ENCODE data around the gene TRIL.
A peak's percentile ranks its signal among the peaks of the same experiment; 100 is the strongest.

Gene TRIL

GRCh38 chr7:28941633-28942032, 16.5 kb downstream of the TRIL start:
- no peaks in the 10 kb centered on the region for H3K79me2 ChIP-seq (ENCODE audit: control insufficient read depth, insufficient read depth, low read length, poor library complexity)
- WGBS (ENCODE audit: extremely low coverage, insufficient coverage, insufficient read length): no CpG with 5 or more reads among the region's 5 CpGs
- H3K36me3 ChIP-seq (ENCODE audit: control insufficient read depth in 1 of 2, insufficient read depth in 2 of 2, low read length in 2 of 2): no peaks in the 10 kb centered on the region
- H3K27ac ChIP-seq (ENCODE audit: low read depth, low read length): no peak overlapping the region
- H3K27me3 ChIP-seq (ENCODE audit: insufficient read depth, low read length): no peaks in the 10 kb centered on the region
- H4K91ac ChIP-seq (ENCODE audit: low read depth, low read length): no peak overlapping the region
- H3K14ac ChIP-seq (ENCODE audit: low read length): no peak overlapping the region
- no peak overlapping the region for H2BK120ac ChIP-seq (ENCODE audit: insufficient read depth, low read length, poor library complexity)
- H4K8ac ChIP-seq (ENCODE audit: low read depth, low read length): no peak overlapping the region
- no peak overlapping the region for H2AK5ac ChIP-seq (ENCODE audit: low read length)
- H3K4me1 ChIP-seq (ENCODE audit: control insufficient read depth in 1 of 2, insufficient read depth in 2 of 2, low read length in 2 of 2): peaks cover 4 to 9% of the 10 kb centered on the region in 2 experiments
- no peak overlapping the region for H3K4me3 ChIP-seq (ENCODE audit: low read depth, low read length)
- H2BK12ac ChIP-seq (ENCODE audit: low read length): no peak overlapping the region
- peak; percentile 40 to 72 for DNase-seq
- peaks cover 7% of the 10 kb centered on the region for H3K79me1 ChIP-seq (ENCODE audit: low read length)
- H3K23ac ChIP-seq (ENCODE audit: low read length): no peak overlapping the region
- no peak overlapping the region for H4K12ac ChIP-seq (ENCODE audit: low read depth, low read length)
- no peak overlapping the region for H3K18ac ChIP-seq (ENCODE audit: low read length)
- H3K4ac ChIP-seq (ENCODE audit: low read depth, low read length): no peak overlapping the region
- no peak overlapping the region for H3K4me2 ChIP-seq (ENCODE audit: low read length)
- no peak overlapping the region for H2AFZ ChIP-seq (ENCODE audit: insufficient read depth, low read length, poor library complexity)
- H3K9ac ChIP-seq (ENCODE audit: low read length): no peak overlapping the region
- no peak overlapping the region for H2BK5ac ChIP-seq (ENCODE audit: low read depth, low read length, poor library complexity)
- no peaks in the 10 kb centered on the region for H3K9me3 ChIP-seq (ENCODE audit: insufficient read depth, low read depth, low read length)

DNA sequence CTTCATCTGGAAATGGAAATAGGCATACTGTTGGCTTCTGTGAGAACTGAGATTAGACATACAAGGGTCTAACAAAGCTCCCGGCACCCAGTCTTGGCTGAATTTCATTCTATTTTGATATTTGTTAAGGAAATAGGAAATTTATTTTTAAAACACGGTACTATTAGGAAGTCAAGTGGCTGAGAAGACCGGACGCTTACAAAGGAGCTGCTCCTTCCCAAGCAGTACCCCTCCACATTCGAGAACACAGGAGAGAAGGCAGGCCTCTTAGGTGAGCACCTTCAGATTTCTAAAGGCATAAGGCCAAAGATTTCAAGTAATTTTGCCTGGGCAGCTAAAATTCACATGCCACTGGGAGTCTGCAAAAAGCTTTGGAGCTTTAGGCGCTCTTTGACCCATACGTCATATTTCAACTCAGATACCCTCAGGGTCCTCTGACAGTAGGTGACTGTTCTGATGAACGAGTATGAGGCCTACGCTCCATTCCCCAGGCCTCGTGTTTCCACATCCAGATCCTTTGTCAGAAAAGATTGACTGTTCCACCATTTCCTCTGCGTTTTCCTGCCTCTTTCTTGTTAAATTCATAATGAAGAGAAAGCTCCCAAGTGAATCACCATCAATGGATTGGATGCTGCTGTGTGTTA, 17.3 kb downstream of the TRIL start:
- peak overlapping the region; percentile 19 for H2BK120ac ChIP-seq (ENCODE audit: insufficient read depth, low read length, poor library complexity)
- no peak overlapping the region for H3K18ac ChIP-seq (ENCODE audit: low read length)
- no peak overlapping the region for H3K14ac ChIP-seq (ENCODE audit: low read length)
- no peaks in the 10 kb centered on the region for H3K9me3 ChIP-seq (ENCODE audit: insufficient read depth, low read depth, low read length)
- no peak overlapping the region for H4K8ac ChIP-seq (ENCODE audit: low read depth, low read length)
- H2AFZ ChIP-seq (ENCODE audit: insufficient read depth, low read length, poor library complexity): no peak overlapping the region
- H3K36me3 ChIP-seq (ENCODE audit: control insufficient read depth in 1 of 2, insufficient read depth in 2 of 2, low read length in 2 of 2): no peaks in the 10 kb centered on the region
- no CpG with 5 or more reads among the region's 11 CpGs for WGBS (ENCODE audit: extremely low coverage, insufficient coverage, insufficient read length)
- no peak overlapping the region for H3K27ac ChIP-seq (ENCODE audit: low read depth, low read length)
- H3K4me2 ChIP-seq (ENCODE audit: low read length): no peak overlapping the region
- H4K12ac ChIP-seq (ENCODE audit: low read depth, low read length): no peak overlapping the region
- H3K9ac ChIP-seq (ENCODE audit: low read length): no peak overlapping the region
- H2BK5ac ChIP-seq (ENCODE audit: low read depth, low read length, poor library complexity): no peak overlapping the region
- H3K4me1 ChIP-seq (ENCODE audit: control insufficient read depth in 1 of 2, insufficient read depth in 2 of 2, low read length in 2 of 2): peaks cover 4 to 9% of the 10 kb centered on the region in 2 experiments
- H2BK12ac ChIP-seq (ENCODE audit: low read length): peak overlapping the region; percentile 52
- peak; percentile 81 to 95 for DNase-seq
- H3K23ac ChIP-seq (ENCODE audit: low read length): no peak overlapping the region
- peaks cover 7% of the 10 kb centered on the region for H3K79me1 ChIP-seq (ENCODE audit: low read length)
- H3K4me3 ChIP-seq (ENCODE audit: low read depth, low read length): no peak overlapping the region
- no peaks in the 10 kb centered on the region for H3K27me3 ChIP-seq (ENCODE audit: insufficient read depth, low read length)
- H3K79me2 ChIP-seq (ENCODE audit: control insufficient read depth, insufficient read depth, low read length, poor library complexity): no peaks in the 10 kb centered on the region
- H2AK5ac ChIP-seq (ENCODE audit: low read length): no peak overlapping the region
- no peak overlapping the region for H3K4ac ChIP-seq (ENCODE audit: low read depth, low read length)
- H4K91ac ChIP-seq (ENCODE audit: low read depth, low read length): peak overlapping the region; percentile 50

DNA sequence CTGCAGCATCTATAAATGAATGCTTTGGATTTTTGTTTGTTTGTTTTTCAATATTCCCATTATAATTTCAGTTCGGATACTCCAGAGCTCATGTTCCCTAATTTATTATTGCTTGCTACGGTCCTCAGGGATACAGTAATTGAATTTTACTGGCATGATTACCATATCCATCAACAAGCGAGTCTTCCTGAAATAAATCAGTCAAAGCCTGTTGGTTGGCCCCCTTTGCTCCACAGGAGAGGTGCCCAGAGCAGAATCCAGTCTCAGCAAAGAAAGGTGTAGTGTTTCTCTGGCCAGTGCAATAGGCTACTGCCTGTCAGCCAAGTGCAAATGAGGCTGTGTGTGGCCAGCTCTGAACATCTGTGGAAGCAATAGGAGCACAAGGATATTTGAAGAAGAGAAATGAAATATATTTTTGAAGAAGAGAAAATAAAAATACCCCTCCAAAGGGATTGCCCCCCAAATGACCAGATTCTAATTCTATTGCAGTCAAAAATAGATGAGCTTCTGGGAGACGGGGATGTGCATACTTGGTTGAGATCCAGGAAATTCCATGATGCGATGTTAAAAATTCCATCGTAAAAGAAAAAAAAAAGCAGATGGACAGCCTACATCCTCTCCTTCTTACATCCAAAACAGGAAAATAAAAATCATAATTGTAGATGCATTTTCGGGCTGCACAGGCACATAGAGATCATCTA, 18.1 kb downstream of the TRIL start:
- no peak for DNase-seq
- Histone ChIP-seq H3K27ac (ENCODE audit: low read depth, low read length) (no peak overlapping the region), H3K14ac (ENCODE audit: low read length) (no peak overlapping the region), H2AK5ac (ENCODE audit: low read length) (no peak overlapping the region), H3K4me3 (ENCODE audit: low read depth, low read length) (no peak overlapping the region), H4K91ac (ENCODE audit: low read depth, low read length) (no peak overlapping the region), H2AFZ (ENCODE audit: insufficient read depth, low read length, poor library complexity) (no peak overlapping the region), H3K9me3 (ENCODE audit: insufficient read depth, low read depth, low read length) (peaks cover 3% of the 10 kb centered on the region), H3K79me1 (ENCODE audit: low read length) (peaks cover 7% of the 10 kb centered on the region), H3K36me3 (ENCODE audit: control insufficient read depth in 1 of 2, insufficient read depth in 2 of 2, low read length in 2 of 2) (no peaks in the 10 kb centered on the region), H2BK120ac (ENCODE audit: insufficient read depth, low read length, poor library complexity) (no peak overlapping the region), H4K8ac (ENCODE audit: low read depth, low read length) (peak overlapping the region; percentile 25), H3K4me2 (ENCODE audit: low read length) (no peak overlapping the region), H3K79me2 (ENCODE audit: control insufficient read depth, insufficient read depth, low read length, poor library complexity) (no peaks in the 10 kb centered on the region), H2BK12ac (ENCODE audit: low read length) (no peak overlapping the region), H3K4ac (ENCODE audit: low read depth, low read length) (no peak overlapping the region), H3K9ac (ENCODE audit: low read length) (no peak overlapping the region), H4K12ac (ENCODE audit: low read depth, low read length) (no peak overlapping the region), H3K27me3 (ENCODE audit: insufficient read depth, low read length) (no peaks in the 10 kb centered on the region), H2BK5ac (ENCODE audit: low read depth, low read length, poor library complexity) (no peak overlapping the region), H3K18ac (ENCODE audit: low read length) (no peak overlapping the region), H3K23ac (ENCODE audit: low read length) (no peak overlapping the region), H3K4me1 (ENCODE audit: control insufficient read depth in 1 of 2, insufficient read depth in 2 of 2, low read length in 2 of 2) (peaks cover 4 to 9% of the 10 kb centered on the region in 2 experiments)
- no CpG with 5 or more reads among the region's 7 CpGs for WGBS (ENCODE audit: extremely low coverage, insufficient coverage, insufficient read length)

DNA sequence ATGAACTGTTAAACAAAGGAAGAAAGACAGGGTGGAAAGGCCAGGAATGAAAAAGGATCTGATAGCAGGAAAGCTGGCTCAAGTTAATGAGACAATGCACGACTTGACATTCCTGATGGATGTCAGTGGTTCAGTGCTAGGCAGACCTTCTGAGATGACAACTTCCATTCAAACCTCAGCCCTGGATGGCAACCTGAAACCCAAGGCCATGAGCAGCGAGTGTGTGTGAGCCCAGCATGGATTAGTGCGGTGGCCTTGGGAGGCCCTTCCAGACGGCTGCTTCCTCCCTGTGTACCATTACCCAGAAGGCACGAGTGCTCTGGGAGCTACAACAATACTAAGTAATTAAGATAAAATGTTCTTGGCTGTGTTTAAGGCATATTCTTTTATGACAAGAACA, 18.8 kb downstream of the TRIL start:
- Histone ChIP-seq H2AFZ (ENCODE audit: insufficient read depth, low read length, poor library complexity) (no peak overlapping the region), H4K8ac (ENCODE audit: low read depth, low read length) (no peak overlapping the region), H2BK12ac (ENCODE audit: low read length) (no peak overlapping the region), H2AK5ac (ENCODE audit: low read length) (no peak overlapping the region), H3K79me2 (ENCODE audit: control insufficient read depth, insufficient read depth, low read length, poor library complexity) (no peaks in the 10 kb centered on the region), H3K18ac (ENCODE audit: low read length) (no peak overlapping the region), H2BK120ac (ENCODE audit: insufficient read depth, low read length, poor library complexity) (no peak overlapping the region), H3K4ac (ENCODE audit: low read depth, low read length) (no peak overlapping the region), H4K91ac (ENCODE audit: low read depth, low read length) (no peak overlapping the region), H3K4me1 (ENCODE audit: control insufficient read depth in 1 of 2, insufficient read depth in 2 of 2, low read length in 2 of 2) (peaks cover 4 to 11% of the 10 kb centered on the region in 2 experiments), H3K27ac (ENCODE audit: low read depth, low read length) (no peak overlapping the region), H3K79me1 (ENCODE audit: low read length) (peaks cover 7% of the 10 kb centered on the region), H2BK5ac (ENCODE audit: low read depth, low read length, poor library complexity) (no peak overlapping the region), H3K9ac (ENCODE audit: low read length) (no peak overlapping the region), H3K9me3 (ENCODE audit: insufficient read depth, low read depth, low read length) (peaks cover 3% of the 10 kb centered on the region), H3K4me3 (ENCODE audit: low read depth, low read length) (no peak overlapping the region), H3K27me3 (ENCODE audit: insufficient read depth, low read length) (no peaks in the 10 kb centered on the region), H3K23ac (ENCODE audit: low read length) (no peak overlapping the region), H3K36me3 (ENCODE audit: control insufficient read depth in 1 of 2, insufficient read depth in 2 of 2, low read length in 2 of 2) (no peaks in the 10 kb centered on the region), H4K12ac (ENCODE audit: low read depth, low read length) (no peak overlapping the region), H3K4me2 (ENCODE audit: low read length) (no peak overlapping the region), H3K14ac (ENCODE audit: low read length) (no peak overlapping the region)
- DNase-seq: peak in 1 of 2 donors; percentile 50
- WGBS (ENCODE audit: extremely low coverage, insufficient coverage, insufficient read length): no CpG with 5 or more reads among the region's 5 CpGs

Data from trophoblast cell (in vitro differentiated cells and primary cell).